CD4-positive, alpha-beta T cell treated with Interleukin-15 for 1 hour (primary cell): ENCODE measurements around the gene SURF2.
A peak's percentile ranks its signal among the peaks of the same experiment; 100 is the strongest.
"Not testable (repeated sequence)": the region's sequence is repeated elsewhere in the genome, so short reads cannot be mapped to it uniquely, and the experiment has no call there.

Experiments used
- DNase-seq: peaks from one replicate; pipeline ENCODE4 v3.0.0-alpha.2; 2020

Gene SURF2

DNA sequence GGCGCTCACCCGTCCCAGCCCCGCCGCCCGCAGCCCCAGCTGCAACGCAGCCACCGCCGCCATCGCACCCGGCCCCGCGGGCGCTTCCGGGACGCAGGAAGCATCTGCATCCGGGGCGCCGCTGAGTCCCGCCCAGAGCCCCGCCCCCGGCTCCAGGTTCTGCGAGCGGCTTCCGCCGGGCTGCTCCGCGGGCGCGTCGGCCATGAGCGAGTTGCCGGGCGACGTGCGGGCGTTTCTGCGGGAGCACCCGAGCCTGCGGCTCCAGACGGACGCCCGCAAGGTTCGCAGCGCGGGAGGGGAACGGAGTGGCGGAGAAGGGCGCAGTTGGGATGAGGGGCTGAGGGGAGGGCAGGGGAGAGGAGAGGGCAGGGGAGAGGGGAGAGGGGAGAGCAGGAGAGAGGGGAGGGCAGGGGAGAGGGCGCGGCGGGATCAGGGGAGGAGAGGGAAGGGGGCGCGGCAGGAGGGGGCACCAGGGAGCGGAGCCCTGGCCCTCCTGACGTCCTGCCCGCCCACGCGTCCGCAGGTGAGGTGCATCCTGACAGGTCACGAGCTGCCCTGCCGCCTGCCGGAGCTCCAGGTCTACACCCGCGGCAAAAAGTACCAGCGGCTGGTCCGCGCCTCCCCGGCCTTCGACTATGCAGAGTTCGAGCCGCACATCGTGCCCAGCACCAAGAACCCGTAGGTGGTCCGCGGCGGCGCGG, at the start of gene SURF2, which contains the start of gene SURF1:
Gene SURF2 (plus strand): TSS at position 160 of the 701 bp plus-strand sequence. CDS start 43 bp downstream, at position 203.
Gene SURF1 (minus strand): TSS at position 97 of the 701 bp plus-strand sequence. CDS start 34 bp downstream, at position 63.
- DNase-seq = peak; percentile 88

DNA sequence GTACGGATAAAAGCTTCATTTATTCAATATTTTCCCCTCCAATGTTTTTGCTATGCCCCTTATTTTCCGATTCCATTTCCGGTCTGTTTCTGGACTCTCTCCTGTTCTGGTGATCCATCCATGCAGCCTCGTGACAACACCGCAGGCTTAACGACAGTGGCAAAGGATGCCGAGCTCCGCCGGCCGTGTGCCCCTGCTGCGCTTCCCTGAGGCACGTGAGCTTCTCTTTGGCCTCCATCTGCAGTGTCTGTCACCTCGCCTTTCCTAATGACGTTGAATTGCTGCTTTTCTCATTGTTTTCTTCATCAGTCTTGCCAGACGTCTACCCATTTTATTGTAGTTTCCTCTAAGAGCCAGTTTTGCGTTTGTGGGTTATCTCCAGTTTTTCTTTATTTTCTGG, 49.0 kb upstream of the SURF2 start:
- no peak for DNase-seq

DNA sequence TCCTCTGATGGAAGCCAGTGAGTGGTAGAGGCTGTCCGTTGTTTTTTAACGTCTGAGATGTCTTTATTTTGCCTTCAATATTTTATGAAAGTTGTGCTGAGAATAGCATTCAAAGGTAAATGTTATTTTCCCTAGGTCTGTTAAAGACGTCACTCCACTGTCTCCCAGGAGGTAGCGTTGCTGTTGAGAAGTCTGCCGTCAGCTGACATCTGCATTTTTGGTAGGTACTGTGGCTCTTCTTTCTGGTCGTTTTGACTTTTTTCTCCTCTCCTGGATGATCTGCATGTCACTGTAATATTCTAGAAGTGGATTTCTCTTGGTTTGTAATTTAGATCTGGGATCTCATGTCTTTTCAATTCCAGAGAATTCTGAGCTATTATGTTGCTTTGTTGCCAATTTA, 46.7 kb upstream of the SURF2 start:
- DNase-seq = no peak

DNA sequence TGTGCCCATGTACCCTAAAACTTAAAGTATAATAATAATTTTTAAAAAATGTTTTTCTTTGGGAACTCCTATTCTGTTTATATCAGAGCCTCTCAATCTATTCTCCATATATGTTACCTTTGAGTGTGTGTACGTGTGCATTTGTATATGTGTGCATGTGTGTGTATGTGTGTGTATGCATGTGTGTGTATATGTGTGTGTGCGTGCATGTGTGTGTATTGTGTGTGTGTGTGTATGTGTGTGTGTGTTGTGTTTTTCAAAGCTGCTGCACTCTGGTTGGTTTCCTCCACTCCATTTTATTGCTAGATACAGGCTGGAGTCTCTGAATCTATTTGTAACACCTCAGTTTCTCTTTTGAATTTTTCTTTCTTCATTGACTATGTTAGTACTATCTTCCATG, 40.4 kb upstream of the SURF2 start:
- DNase-seq = no peak

DNA sequence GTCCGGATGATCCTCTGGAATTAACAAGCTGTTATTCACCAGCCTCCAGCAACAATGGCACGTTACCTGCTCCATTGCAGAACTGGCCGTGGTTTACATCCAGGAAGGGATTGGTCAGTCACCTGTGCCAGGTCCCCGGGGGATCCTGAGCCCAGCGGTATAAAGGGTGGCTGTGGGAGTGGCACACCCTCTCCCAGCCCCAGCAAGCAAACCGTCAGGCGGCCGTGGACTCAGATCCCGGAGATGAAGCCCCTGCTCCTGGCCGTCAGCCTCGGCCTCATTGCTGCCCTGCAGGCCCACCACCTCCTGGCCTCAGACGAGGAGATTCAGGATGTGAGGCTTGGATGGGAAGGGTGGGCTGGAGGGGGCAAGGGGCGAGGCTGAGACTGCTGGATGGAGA, 38.8 kb upstream of the SURF2 start:
- not testable (repeated sequence) for DNase-seq

- DNase-seq = no peak
These were observed 35.9 kb upstream of the SURF2 start for GRCh38 chr9:133320421-133320881.

- no peak for DNase-seq
These were observed 34.9 kb upstream of the SURF2 start for GRCh38 chr9:133321411-133321935.

DNA sequence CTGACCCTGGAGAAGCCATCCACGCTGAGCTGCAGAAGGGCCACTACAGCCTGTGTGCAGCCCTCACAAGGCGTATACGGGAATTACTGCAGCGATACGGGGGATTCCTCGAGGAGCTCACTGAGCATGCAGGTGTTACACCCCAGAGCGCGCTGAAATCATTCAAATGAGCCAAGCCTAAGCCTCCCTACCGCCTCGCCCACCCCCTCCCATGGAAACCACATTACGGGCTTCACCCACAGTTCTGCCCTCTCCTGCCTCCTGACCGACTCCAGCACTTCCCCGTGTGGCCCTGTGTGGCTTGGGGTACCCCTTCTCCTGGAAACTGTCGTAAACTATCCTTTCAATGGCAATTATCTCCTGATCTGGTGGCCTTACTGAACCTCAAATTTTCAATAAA, 33.6 kb upstream of the SURF2 start:
- no peak for DNase-seq

GRCh38 chr9:133323211-133323610, 33.1 kb upstream of the SURF2 start:
- no peak for DNase-seq

- DNase-seq = no peak
These were observed 32.2 kb upstream of the SURF2 start for GRCh38 chr9:133323991-133324703.

GRCh38 chr9:133327021-133327420, 29.3 kb upstream of the SURF2 start:
- DNase-seq = not testable (repeated sequence)

DNA sequence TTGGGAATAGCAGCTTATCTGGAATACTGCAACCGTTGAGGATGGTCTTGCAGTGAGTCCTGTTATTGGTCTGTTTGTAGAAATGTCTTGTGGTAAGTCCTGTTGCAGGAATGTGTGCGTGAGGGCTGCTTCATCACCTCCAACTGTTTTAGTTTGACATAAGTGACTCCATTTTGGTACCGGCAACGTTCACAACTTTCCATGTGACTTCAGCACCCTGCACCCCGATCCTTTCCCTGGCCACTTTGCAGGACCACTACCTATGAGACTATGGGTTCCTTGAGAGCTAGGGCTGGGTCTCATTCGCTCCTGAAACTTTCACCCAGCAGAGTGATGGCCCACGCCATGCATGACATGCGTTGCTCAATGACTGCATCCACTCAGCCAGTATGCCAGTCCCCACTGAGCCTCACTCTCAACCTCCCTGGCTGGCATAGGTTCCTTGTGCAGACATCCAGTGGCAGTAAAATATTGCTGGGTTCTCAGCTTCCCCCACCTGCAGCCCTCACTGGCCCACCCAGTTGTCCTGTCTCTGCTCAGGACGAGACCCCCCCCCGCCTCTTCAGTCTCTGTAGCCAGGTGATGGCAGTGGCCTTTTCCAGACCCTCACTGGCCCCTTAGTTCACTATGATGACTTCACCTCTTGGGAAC, 28.4 kb upstream of the SURF2 start:
- no peak for DNase-seq

- DNase-seq = not testable (repeated sequence)
These were observed 26.8 kb upstream of the SURF2 start for GRCh38 chr9:133329306-133330156.

- DNase-seq = no peak
These were observed 25.1 kb upstream of the SURF2 start for GRCh38 chr9:133331221-133331620.

- DNase-seq = no peak
These were observed 24.5 kb upstream of the SURF2 start for GRCh38 chr9:133331641-133332380.

DNA sequence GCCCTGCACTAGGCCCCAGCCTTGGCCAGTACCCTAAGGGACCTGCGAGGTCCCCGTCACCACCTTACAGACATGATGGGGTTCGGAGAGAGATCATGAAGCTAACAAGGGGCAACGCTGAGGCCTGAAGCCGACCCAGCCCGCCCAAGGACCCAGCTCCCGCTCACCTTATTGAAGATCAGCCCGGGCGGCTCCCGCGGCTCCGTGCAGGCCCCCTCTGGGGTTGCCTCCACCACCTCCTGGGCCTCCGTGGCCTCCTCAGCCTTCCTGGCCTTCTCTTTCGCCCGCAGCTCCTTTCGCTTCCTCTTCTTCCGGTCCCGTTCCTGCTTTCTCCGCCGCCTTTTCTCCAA, 24.0 kb upstream of the SURF2 start:
- DNase-seq = no peak

- DNase-seq = no peak
These were observed 23.3 kb upstream of the SURF2 start for GRCh38 chr9:133333011-133333410.

DNA sequence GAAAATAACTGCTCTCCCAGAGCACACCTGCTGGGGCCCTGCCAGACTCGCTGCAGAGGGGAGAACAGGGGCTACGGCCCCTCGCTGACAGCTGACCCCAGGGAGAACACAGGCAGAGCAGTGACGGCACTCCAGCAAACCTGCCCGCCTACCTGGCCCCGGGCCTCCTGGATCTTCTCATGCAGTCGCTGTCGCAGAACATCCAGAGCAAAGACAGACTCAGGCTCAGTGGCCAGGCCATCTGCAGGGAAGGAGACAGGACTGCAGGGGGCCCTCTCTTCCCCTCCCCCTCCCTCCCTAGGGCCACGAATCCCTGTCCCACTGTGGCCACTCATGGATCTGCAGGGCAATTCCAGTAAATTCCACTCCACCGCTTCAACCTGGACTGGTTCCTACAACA, 22.8 kb upstream of the SURF2 start:
- no peak for DNase-seq

- DNase-seq = no peak
These were observed 22.2 kb upstream of the SURF2 start for GRCh38 chr9:133334161-133334560.

- not testable (repeated sequence) for DNase-seq
These were observed 21.5 kb upstream of the SURF2 start for GRCh38 chr9:133334888-133335287.

DNA sequence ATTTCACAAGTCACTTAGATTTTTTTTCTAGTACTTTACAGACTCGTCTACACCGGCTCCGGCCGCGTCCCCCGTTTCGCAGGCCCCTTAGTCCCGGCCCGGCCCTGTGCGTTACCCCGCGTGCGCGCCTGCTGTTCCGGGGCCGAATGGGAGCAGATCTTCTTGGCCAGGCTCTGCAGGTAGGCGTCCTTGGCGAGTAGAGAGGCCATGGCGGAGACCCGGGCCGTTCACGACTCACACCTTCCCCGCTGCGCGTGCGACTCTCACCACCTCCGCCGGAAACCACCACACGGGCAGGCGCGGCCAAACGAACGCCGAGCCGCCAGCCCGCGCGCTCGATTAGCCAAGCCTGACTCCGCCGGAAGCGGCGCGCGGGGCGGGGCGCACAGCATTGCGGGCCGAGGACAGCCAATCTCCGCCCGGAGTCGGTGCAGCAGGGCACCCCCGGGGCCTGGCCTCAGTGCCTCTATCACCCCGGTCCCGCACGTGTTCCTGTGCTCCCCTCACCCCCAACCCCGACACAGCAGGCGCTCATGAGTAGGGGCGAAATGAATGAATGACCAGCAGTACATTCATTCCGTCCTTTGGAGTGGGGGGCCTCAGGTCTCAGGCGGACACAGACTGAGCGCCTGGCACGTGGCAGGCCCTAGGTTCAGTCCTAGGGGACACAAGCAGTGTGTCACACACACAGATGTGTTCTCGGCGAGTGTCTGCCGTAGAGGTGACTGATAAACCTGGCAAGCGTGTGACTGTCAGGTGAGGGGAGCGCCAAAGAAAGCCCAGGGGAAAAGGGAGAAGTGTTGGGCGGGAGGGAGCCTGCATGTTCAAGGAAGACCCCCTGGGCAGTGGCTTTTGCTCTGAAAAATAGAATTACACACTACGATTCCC, 20.2 kb upstream of the SURF2 start, which contains the start of gene SURF6:
Gene SURF6 (minus strand): TSS at position 265 of the 888 bp plus-strand sequence. CDS start 56 bp downstream, at position 209.
- DNase-seq = peak; percentile 90
